Upper lobe of left lung (tissue), 6 donors: Measurements from ENCODE around the gene UGT1A6. TPM values are rescaled to one million over a fixed set of nuclear protein-coding genes. Genes with fewer than 3 reads are reported as not detected.

Experiments used
- ATAC-seq, 2 donors: fragments of 200-7000 bp; cut with Tn5 transposase; one replicate each; pipeline ENCODE4 v1.9.1; 2022; ENCODE audit warnings: mild to moderate bottlenecking in 2 of 2, moderate library complexity in 2 of 2; ENCODE audit not compliant: low FRiP score in 2 of 2
- DNase-seq, 2 donors: peaks; one replicate each; pipeline ENCODE4 v3.0.0-alpha.2; 2019 to 2020
- H3K27ac ChIP-seq, 4 donors: fragments of 200-600 bp; sonication (generic); one replicate each; pipeline ENCODE4 v1.5.1; 2016 to 2019
- H3K27me3 ChIP-seq, 4 donors: fragments of 200-600 bp; sonication (generic); one replicate each; pipeline ENCODE4 v1.5.1; 2017 to 2019
- H3K36me3 ChIP-seq, 4 donors: fragments of 200-600 bp; sonication (generic); one replicate each; pipeline ENCODE4 v1.5.1; 2016 to 2019
- H3K4me1 ChIP-seq, 4 donors: fragments of 200-600 bp; sonication (generic); one replicate each; pipeline ENCODE4 v1.5.1; 2018 to 2019
- H3K4me3 ChIP-seq, 4 donors: fragments of 200-600 bp; sonication (generic); one replicate each; pipeline ENCODE4 v1.5.1; 2017 to 2019; ENCODE audit warnings: mild to moderate bottlenecking in 2 of 4, moderate library complexity in 1 of 4
- H3K9me3 ChIP-seq, 4 donors: fragments of 200-600 bp; sonication (generic); one replicate each; pipeline ENCODE4 v1.5.1; 2018 to 2019
- EP300 ChIP-seq, 4 donors: sonication (generic); formaldehyde crosslinking; IDR thresholded peaks; one replicate each; pipeline ENCODE4 v1.5.1; 2017; ENCODE audit warnings: antibody characterized with exemption in 4 of 4, control low read depth in 2 of 4
- POLR2A ChIP-seq, 4 donors: fragments of 450-650 bp; IDR thresholded peaks; one replicate each; pipeline ENCODE4 v1.5.1; 2016 to 2017; ENCODE audit warnings: antibody characterized with exemption in 4 of 4, mild to moderate bottlenecking in 2 of 4
- POLR2AphosphoS5 ChIP-seq, 2 donors: sonication (generic); formaldehyde crosslinking; IDR thresholded peaks; one replicate each; pipeline ENCODE4 v1.5.1; 2017; ENCODE audit warnings: antibody characterized with exemption in 2 of 2
- WGBS, 2 donors: methylation state at CpG; one replicate each; pipeline ENCODE4 v1.1.5; 2017 to 2018; 5-methylcytosine and 5-hydroxymethylcytosine counted together
- total RNA-seq, 6 donors: library from RNA; depleted of rRNA in 4 of 6; stranded (reverse); fragments of >200 nt in 4 of 6; gene quantifications; one replicate each; pipeline versions ENCODE4 v1.1.0 to v1.2.1, GENCODE V29; 2016 to 2021
- TF ChIP-seq, protein P1 (sequence below), 6 experiments: fragments of 450-650 bp in 4 of 6; fragments of 200-600 bp in 2 of 6; sonication (generic) in 2 of 6; IDR thresholded peaks; one replicate each; pipeline ENCODE4 v1.5.1; 2016 to 2019; ENCODE audit warnings: antibody characterized with exemption in 6 of 6
- donor health status: DM: no; HTN: no; CAD: no; lungs with moderate emphysema.
- donor health status: DM: no; HTN: yes; CAD: no; lungs with severe emphysema.

UGT1A6 gene
- total RNA-seq, 6 donors from 2014 or later = 0.15 to 5.0 (median 0.33) TPM; not detected in 1

GRCh38 chr2:233793465-233794127, 100.9 kb downstream of the UGT1A6 start:
- TF ChIP-seq POLR2AphosphoS5 (IDR thresholded peaks at IDR 0.05) (no peak), EP300 (IDR thresholded peaks at IDR 0.05) (no peak), POLR2A (IDR thresholded peaks at IDR 0.05) (no peak)
- TF ChIP-seq, protein P1, sequence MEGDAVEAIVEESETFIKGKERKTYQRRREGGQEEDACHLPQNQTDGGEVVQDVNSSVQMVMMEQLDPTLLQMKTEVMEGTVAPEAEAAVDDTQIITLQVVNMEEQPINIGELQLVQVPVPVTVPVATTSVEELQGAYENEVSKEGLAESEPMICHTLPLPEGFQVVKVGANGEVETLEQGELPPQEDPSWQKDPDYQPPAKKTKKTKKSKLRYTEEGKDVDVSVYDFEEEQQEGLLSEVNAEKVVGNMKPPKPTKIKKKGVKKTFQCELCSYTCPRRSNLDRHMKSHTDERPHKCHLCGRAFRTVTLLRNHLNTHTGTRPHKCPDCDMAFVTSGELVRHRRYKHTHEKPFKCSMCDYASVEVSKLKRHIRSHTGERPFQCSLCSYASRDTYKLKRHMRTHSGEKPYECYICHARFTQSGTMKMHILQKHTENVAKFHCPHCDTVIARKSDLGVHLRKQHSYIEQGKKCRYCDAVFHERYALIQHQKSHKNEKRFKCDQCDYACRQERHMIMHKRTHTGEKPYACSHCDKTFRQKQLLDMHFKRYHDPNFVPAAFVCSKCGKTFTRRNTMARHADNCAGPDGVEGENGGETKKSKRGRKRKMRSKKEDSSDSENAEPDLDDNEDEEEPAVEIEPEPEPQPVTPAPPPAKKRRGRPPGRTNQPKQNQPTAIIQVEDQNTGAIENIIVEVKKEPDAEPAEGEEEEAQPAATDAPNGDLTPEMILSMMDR (IDR thresholded peaks at IDR 0.05) = no peak
- Histone ChIP-seq H3K4me1 (no peaks in the 10 kb centered on the region), H3K36me3 (no peaks in the 10 kb centered on the region), H3K4me3 (no peak overlapping the region), H3K27me3 (no peaks in the 10 kb centered on the region), H3K27ac (no peak overlapping the region), H3K9me3 (no peaks in the 10 kb centered on the region)
- DNase-seq (no peak), ATAC-seq (peak in 1 of 2 donors; percentile 10)
- 53 to 66% methylated on average over 7 to 18 of the region's 18 CpGs for WGBS, 2 donors

GRCh38 chr2:233794128-233794658, 101.5 kb downstream of the UGT1A6 start:
- 76 to 77% methylated on average over 16 to 17 of the region's 17 CpGs for WGBS, 2 donors
- no peak for TF ChIP-seq POLR2AphosphoS5 (IDR thresholded peaks at IDR 0.05)
- no peak for TF ChIP-seq EP300 (IDR thresholded peaks at IDR 0.05)
- TF ChIP-seq, protein P1 (IDR thresholded peaks at IDR 0.05) = no peak
- TF ChIP-seq POLR2A (IDR thresholded peaks at IDR 0.05) = no peak
- DNase-seq = peak in 1 of 2 donors; percentile 51
- H3K9me3 ChIP-seq = no peaks in the 10 kb centered on the region
- H3K36me3 ChIP-seq = no peaks in the 10 kb centered on the region
- H3K27ac ChIP-seq = no peak overlapping the region
- H3K4me1 ChIP-seq = no peaks in the 10 kb centered on the region
- H3K4me3 ChIP-seq = no peak overlapping the region
- ATAC-seq = no peak
- H3K27me3 ChIP-seq = no peaks in the 10 kb centered on the region

- DNase-seq (no peak), ATAC-seq (no peak)
- Histone ChIP-seq H3K27me3 (no peaks in the 10 kb centered on the region), H3K27ac (no peak overlapping the region), H3K4me1 (no peaks in the 10 kb centered on the region), H3K36me3 (no peaks in the 10 kb centered on the region), H3K4me3 (no peak overlapping the region), H3K9me3 (no peaks in the 10 kb centered on the region)
- WGBS, 2 donors = 86 to 95% methylated on average over 10 to 11 of the region's 13 CpGs
- TF ChIP-seq POLR2AphosphoS5 (IDR thresholded peaks at IDR 0.05) = no peak
Measured at GRCh38 chr2:233795735-233796171, 103.1 kb downstream of the UGT1A6 start.

- TF ChIP-seq POLR2AphosphoS5 (IDR thresholded peaks at IDR 0.05) = no peak
- TF ChIP-seq, protein P1 (IDR thresholded peaks at IDR 0.05) = no peak
- TF ChIP-seq POLR2A (IDR thresholded peaks at IDR 0.05) = no peak
Measured at GRCh38 chr2:233796254-233796653, 103.6 kb downstream of the UGT1A6 start.

DNA sequence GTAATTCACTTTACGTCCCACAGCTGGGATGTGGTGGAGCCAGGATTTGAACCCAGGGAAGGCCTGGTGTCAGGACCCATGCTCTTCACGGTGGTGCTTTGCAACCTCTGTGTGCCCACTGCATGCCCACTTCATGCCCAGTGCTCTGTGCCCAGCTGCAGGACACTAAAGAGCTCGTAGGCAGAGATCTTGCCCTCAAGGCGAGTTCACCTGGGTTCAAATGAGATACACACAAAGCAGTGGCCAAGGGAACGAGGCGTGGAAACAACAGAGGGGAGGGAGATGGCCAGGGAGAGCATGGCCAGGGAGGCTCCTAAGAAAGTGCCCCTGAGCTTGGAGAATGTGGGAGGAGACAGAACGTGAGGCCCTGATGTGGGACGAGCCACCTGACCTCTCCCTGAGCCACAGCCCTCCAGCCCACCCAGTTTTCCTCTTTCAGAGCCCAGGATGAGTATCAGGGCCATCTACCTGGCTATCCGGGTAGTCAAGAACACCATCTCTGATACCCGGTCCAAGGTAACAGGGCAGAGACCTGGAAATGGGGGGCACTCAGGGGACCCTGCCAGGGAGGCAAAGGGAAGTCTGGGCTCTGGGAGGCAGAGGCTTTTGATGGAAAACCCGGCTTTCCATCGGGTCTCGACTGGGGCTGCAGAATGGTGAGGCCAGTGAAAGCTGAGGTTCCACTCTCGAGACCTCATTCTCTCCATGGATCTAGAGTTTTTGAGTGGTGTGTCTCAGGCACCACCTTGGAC, 105.8 kb downstream of the UGT1A6 start:
- WGBS, 2 donors = 80 to 84% methylated on average over 12 to 14 of the region's 14 CpGs
- no peak overlapping the region for H3K4me3 ChIP-seq
- no peaks in the 10 kb centered on the region for H3K27me3 ChIP-seq
- no peak for DNase-seq
- H3K27ac ChIP-seq = no peak overlapping the region
- H3K36me3 ChIP-seq = no peaks in the 10 kb centered on the region
- TF ChIP-seq, protein P1 (IDR thresholded peaks at IDR 0.05) = no peak
- TF ChIP-seq EP300 (IDR thresholded peaks at IDR 0.05) (no peak), POLR2A (IDR thresholded peaks at IDR 0.05) (no peak), POLR2AphosphoS5 (IDR thresholded peaks at IDR 0.05) (no peak)
- no peaks in the 10 kb centered on the region for H3K4me1 ChIP-seq
- ATAC-seq = no peak
- no peaks in the 10 kb centered on the region for H3K9me3 ChIP-seq

More at GRCh38 chr2:233796254-233796653, 103.6 kb downstream of the UGT1A6 start:
- H3K9me3 ChIP-seq = no peaks in the 10 kb centered on the region
- H3K4me1 ChIP-seq = no peaks in the 10 kb centered on the region
- ATAC-seq (no peak), DNase-seq (no peak)
- H3K36me3 ChIP-seq = no peaks in the 10 kb centered on the region
- H3K4me3 ChIP-seq = no peak overlapping the region
- no peak overlapping the region for H3K27ac ChIP-seq
- 88 to 94% methylated on average over 8 to 9 of the region's 9 CpGs for WGBS, 2 donors
- H3K27me3 ChIP-seq = no peaks in the 10 kb centered on the region
